ENCODE data around the gene CSRP2.

Gene CSRP2

DNA sequence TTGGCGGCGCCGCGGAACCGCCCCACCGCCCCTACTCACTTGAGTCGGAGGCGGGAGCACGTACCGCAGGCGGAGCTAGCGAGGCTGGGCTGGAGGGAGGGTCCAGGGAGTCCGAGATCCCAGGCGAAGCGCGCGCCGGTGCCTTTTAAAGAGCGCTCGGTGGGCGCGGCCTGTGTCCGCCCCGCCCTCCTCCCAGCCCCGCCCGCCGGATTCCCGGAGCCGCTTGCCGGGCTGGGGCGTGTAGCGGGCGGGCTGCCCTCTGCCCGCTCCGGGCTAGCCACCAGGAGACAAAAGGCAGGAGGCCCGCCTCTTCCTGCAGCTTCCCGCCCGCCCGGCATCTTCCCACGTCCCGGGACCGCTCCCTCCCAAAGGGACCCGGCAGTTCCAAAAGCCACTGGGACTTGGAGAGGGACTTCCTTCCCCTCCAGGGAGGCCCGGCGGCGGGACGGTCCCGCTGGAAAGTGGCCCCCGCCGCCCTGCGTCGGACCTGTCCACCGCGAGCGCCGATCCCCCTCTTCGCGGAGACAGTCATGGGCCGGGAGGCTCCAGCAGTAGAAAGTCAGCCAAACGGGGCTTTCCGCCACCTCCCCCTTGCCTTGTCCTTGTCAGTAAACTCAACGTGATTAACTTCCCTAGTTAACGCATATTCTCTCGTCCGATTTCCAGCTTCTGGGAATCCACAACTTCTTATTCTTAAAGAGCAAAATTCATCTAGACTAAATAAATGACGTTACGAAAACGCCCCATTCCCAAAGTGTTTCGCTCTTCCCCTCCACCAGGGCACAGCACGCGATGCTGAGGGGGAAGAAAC is at the start of gene CSRP2:
Gene CSRP2, minus strand, starts transcription at position 121 of the 811 bp plus-strand sequence. CDS start 12,759 bp downstream, outside the sequence.
- FAIRE-seq: no peak

DNA sequence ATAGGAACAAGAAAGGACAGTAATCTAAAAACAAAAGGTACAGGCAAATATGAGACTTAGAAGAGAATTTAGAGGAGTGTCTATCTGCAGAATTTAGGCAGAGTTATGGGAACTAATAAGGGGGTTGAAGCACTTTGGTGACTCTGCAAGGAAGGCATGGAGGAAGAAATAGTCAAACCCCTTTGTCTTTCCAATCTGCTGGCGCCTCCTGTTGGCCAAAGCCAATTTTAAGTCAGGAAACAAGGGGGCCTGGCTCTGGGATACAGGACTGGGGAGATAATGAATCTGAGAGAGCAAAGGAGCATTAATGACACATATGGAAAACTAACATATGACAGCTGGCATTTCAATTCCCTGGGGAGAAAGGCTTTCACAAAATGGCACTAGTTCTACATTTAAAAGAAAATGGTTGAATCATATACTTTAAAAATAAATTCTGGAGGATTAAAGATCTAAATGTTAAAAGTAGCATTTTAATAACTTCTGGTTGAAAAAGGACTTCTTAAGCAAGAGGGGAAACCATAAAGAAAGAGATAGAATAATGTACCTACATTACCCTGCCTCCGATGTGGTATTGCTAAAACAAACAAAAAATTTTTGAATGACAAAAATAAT is 48.5 kb upstream of the CSRP2 start:
- FAIRE-seq: no peak

DNA sequence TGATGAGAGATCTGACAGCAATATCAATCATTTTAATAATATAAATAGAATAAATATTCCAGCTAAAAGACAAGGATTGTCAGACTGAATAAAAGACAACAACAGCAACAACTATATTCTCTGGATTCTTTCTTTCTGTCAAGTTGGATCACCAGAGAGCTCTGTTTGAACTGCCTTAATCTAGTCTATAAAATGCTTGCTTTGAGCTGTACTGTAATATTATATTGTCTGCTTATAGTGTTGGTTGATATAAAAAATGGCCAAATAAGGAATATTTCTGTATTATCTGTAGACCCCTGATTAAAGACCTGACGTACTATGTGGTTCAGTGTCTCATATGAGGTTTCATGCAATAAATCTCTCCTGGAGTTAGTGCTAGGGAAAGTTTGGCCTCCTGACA is 46.3 kb upstream of the CSRP2 start:
- no peak for FAIRE-seq

DNA sequence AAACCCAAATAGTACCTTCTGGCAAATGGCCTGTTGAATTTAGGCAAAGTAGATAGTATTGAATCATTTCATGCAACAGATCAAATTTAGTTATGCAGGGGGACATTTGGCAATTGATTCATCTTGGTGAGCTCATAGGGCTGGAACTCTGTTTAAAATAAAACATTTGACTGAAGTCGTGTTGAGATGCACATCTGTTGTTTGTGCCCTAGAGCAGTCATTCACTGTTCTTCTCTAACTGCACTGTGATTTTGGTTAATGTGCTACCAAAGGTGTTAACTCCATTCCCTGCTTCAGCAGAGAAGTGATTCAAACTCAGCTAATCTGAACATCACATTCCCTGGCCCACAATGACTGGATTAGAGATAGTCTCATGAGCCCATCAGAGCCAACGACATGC is 44.0 kb upstream of the CSRP2 start:
- no peak for FAIRE-seq

DNA sequence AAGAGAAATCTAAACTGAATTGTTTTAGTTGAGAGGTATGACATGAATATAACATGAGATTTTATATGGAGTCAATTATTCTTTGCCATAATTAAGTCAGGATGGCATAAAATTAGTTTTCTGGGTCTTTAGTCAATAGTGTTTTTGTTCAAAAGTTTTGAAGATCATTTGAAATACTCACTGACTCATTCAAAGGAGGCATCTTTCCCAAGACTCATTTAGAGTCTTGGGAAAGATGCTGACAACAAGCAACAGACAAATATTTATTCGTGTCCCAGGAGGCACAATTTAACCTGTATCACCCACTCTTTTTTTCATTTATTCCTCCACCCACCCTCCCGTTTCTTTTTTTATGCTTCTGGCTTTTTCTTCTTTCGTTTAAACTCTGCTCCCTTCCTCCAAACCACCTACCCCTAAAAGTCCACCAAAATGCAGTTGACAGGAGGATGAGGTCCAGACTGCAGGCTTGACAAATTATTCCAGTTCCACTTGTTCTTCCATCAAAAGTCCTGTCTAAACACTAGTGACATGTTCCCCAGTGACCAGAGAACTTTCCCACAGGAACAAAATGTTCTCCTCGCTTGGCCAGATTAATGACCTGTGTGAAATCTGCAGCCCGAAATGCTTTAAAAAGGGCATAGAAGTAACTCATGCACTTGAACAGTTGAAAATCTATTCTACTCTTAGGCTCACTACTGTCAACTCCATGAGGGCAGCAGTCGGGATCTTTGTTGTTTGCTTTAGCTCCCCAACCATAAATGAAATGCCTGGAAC is 43.3 kb upstream of the CSRP2 start:
- no peak for FAIRE-seq

DNA sequence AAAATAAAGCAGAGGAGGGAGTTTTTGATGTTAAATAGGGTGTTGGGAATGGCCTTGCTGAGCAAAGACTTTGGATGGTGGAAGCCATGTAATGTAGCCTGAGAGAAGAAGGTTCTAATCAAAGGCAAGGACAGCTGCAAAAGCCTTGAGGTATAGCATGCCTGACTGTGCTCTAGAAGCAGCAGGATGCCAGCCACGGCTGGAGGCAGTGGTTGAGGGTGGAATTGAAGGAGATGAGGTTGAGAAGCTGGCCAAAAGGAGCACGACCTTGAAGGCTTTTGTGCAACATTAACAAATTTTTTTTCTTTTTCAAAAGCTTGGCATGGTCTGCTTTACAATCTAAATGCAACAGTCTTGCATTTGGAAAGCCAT is 42.3 kb upstream of the CSRP2 start:
- FAIRE-seq: no peak

DNA sequence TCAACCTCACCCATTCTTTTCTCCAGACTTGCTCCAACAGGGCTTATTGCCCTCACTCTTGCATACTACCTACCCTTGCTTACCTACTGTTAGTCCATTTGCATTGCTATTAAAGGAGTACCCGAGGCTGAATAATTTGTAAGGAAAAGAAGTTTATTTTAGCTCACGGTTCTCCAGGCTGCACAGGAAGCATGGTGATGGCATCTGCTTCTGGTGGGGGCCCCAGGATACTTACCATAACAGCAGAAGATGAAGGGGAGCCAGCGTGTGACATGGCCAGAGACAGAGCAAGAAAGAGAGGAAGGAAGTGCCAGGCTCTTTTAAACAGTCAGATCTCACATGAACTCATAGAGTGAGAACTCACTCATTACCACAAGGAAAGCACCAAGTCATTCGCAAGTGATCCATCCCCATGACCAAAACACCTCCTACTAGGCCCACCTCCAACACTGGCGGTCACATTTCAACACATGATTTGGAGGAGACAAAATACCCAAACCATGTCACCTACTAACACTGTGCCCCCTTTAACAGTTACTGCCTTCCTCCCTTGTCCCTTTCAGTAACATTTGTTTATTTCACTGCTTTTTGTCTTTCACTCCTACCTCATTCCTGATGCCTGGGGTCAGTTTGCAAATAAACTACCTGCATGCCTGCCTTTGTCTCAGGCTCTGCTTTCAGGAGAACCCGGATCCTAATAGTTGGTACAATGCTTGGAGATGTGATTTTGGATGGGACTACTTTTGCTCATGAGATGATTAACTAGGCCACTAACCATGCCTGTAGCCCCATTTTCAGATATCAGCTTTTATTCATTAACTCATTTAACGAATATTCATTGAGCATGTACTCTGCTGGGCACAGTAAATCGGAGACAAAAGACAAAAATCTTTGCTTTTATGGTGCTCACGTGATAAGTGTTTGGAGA is 41.6 kb upstream of the CSRP2 start:
- FAIRE-seq: no peak

DNA sequence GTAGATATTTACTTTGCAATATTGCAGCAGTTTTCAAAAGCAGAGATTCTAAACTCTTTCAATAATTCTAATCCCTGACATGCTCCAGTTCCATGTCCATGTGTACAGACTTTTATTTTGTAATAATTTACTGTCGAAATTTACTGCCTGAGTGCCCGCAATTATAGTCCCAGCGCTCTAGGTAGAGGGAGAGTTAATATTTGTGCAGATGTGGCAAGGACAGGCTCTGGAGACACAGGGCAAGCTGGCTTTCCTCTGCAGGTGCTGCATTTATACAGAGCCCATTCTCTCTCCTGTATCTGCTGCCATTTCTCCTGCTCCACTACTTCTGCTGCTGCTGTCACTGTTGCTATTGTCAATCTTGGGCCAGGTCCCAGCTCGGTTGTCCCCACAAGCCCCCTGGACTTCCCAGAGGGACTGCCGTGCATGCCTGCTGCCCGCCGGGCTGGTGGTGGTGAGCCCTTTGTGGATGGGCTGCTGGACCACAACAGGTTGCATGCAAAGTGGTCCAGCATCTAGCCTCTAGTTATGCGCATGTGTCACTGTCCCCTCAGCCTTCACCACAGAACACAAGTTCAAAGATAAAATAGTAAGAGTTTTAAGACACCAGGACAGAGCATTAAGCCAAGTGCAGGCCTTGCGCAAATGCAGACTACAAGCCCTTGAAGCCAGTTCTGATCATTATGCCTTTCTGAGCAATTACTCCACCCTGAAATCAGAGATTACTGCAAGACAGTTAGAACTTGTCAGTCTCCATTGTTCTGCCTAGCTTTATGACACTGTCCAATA is 40.8 kb upstream of the CSRP2 start:
- FAIRE-seq: no peak

DNA sequence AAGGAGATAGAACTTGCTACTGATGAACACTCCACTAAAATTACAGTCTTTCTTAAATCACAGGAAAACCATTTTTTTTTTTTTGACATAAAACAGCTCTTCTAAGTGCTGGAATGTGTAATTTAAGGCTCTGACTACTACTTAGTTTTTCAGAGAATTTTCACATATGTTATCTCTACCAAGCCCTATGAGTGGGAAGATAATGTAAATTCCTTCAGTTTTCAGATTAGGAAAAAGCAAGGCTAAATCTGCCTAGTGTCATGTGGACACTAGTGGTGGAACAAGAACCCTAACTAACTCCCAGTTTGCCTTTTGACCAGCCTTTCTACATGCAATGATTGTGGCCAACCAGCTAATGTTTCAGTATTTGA is 37.3 kb upstream of the CSRP2 start:
- no peak for FAIRE-seq

DNA sequence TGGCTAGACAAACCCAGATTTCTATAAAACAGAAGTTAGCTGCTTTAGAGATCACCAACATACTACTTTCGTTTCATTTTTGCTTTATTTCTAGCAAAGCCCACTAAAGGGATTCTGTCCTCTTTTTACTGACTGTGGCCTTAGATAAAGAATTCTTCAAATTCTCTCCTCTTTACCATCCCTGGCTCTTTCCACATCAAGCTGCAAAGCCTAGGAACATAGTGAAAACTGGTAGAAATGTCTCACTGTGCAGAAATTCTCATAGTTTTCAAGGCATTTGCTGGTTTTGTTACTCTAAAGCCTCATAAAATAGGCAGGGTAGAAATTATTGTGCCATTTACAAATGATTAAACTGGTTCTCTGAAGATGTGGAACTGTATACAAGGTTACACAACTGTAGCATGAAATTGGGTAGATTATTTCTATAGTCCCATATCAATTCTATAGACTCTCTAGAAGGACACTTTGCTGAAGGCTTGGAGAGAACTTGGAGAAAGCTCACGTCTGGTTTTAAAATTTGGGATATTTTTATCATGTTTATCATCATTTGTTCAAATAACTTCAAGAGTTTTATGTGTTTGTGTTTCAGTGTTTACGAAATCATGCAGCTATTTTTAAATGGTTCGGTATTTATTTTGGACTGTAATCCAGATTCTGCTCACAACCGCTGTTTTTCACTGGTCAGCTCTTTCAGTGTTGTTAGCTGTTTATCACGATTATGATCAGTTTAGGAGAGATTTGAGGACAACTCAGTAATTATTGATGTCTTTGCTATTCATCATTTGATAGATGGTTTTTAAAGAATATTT is 36.7 kb upstream of the CSRP2 start:
- no peak for FAIRE-seq

DNA sequence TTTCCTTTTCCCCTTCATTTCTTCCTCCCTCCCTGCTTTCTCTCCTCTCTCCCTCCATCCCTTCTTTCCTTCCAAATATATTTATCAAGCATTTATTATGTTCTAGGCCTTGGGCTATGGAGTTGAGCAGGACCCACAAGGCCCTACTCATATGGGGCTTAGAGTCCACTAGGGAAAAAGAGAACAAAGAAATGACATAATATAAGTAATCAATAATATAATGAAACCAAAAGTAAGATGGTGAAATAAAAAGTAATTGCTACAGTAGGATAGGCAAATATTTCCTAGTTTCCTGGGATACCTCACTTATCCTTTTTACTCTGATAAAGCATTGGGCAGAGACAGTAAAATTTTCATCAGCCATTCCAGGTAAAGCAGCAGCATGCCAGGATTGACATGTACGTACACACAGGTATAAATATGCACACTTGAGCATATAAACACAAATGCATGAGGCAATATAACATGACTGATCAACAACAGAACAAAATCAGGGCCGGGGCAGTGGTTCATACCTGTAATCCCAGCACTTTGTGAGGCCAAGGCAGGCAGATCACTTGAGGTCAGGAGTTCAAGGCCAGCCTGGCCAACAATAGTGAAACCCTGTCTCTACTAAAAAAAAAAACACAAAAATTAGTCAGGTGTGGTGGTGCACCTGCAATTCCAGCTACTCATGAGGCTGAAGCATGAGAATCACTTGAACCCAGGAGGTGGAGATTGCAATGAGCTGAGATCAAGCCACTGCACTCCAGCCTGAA is 35.5 kb upstream of the CSRP2 start:
- FAIRE-seq: no peak

DNA sequence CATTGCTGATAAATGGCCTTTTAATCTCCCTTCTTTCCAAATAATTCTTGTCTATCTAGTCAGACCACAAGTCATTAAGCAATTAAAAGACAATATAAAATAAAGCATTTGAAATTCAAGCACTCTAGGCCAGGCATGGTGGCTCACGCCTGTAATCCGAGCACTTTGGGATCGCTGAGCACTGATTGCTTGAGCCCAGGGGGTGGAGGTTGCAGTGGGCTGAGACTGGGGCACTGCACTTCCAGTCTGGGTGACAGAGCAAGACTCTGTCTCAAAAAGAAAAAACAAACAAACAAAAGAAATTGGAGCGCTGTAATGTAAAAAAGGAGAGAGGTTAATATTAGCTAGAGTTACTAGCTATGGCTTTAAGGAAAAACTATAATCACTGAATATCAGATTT is 30.5 kb upstream of the CSRP2 start:
- no peak for FAIRE-seq

DNA sequence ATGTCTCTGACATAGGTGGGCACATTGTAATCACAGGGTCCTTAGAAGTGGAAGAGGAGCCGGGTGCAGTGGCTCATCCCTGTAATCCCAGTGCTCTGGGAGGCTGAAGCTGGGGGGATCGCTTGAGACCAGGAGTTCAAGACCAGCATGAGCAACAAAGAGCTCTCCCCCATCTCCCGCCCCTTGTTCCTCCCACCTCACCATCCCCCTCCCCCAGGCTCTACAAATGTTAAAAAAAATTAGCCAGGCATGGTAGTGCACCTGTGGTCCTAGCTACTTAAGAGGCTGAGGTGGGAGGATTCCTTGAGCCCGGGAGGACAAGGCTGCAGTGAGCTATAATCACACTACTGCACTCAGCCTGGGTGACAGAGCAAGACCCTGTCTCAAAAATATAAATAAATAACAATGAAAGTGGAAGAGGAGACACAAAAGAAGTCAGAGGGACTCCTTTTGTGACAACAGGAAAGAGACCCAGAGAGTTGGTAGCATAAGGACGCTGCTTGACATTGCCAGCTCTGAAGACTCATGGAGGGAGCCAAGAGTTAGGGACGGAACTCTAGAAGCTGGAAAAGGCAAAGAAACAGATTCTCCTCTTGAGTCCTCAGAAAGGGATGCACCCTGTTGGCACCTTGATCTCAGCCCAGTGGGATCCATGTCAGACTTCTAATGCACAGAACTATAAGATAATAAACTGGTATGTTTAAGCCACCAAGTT is 29.6 kb upstream of the CSRP2 start:
- no peak for FAIRE-seq

DNA sequence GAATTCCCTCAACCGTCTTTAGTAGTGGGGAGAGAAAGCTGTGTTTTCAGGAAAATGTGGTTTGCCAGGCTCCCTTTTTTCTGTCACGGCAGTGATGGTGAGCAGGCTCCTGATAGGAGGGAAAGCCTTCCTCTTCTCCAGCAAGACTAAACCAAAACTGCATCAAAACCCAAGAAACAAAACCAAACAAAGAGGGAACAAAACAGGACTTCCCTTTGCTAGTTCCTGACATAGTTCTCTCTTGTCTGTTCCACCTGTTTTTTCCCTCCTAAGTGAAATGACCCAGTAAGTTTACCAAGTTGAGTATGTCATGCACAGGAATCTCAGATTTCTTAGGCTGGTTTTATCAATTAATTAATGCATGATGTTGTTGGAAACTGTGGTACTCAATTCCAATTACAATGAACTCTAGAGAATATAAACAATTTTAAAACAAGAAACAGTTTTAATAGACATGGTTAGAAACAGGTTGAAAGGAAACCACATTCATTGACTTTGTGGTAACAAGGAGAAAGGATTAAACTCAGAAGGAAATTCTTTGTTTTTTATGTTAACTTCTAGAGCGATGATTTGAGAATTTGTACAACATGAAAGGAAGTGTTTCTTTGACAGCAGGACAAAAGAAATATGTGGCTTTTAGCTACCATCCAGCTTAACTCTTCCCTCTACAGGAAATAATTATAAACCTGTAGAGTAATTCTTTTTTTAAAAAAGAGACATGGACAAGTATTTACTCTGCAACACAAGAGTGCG is 23.0 kb upstream of the CSRP2 start:
- no peak for FAIRE-seq

DNA sequence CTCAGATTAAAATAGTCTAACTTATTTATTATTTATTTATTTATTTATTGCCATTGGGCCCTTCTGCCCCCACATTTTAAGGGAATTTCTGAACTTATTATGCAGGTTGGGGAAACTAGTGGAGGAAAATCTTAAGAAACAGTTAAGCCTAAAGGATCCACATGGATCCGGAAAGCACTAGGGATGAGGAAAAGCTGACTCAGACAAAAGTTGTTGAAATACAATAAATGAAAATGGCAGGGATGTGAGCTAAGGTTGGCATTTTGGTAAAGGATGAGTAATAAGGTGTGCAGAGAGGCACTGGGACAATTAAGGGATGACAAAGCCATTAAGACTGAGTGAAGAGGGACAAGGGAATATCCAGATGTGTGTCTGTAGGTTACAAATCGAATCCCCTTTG is 20.7 kb upstream of the CSRP2 start:
- no peak for FAIRE-seq

DNA sequence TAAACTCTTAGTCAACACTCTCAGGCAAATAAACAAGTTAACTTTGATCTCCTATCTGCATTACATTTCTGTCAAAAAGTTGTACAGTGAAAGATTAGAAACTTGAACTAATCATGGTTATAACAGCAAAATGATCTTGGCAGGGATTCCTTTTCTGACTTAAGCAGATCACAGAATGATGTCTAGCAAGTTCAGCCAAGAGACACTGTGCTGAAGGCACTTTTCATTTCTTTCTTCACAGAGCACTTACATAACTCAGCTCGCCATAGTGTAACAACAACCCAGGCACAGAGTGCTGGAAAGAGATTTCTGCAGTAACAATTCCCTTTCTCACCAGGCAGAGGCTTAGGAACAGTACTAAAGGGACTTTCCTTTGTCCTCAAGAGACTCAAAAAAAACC is 19.6 kb upstream of the CSRP2 start:
- no peak for FAIRE-seq

DNA sequence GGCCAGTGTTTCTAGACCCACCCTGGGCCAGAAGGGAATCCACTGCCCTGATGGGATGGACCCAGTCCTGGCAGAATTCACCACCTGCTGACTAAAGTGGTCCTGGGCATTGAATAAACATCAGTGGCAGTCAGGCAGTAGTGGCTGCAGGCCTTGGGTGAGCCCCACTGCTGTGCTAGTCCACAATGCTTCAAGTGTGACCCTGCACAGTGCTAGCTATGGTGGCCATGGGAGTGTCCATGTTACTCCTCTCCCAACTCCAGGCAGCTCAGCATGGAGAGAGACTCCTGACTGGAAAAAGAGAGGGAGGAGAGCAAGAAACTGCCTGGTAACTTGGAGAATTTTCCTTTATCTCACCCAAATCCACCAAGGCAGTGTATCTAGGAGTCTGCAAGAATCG is 17.5 kb upstream of the CSRP2 start:
- no peak for FAIRE-seq

DNA sequence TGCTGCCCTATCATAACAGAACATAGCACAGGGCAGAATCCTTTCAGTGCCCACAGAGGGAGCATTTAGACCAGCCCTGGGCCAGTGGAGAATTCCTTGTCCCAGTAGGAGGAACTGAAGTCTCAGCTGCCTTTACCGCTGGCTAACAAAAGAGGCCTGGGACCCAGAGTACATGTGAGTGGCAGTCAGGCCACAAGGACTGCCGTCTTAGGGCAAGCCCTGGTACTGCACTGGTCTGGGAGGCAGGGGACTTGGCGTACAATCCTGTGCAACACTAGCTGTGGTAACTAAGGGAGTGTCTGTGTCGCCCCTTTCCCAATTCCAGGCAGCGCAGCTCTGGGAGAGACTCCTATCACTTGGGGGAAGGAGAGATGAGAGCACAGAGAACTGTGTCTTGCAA is 17.0 kb upstream of the CSRP2 start:
- no peak for FAIRE-seq

DNA sequence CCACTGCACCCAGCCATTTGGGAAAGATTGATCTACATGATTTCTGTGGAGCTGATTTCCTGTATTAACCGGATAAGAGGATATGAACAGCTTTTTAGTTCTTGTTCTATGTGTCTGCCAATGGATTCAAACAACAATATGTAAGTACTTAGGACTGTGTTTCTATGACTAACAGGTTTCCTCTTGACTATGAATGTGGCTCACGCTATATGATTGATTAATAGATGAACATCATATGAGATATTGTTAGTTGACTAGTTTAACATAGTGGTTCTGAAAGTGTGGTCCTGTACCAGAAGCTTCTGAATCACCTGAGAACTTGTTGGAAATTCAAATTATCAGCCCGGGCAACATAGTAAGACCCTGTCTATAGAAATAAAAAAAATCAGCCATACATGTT is 12.8 kb upstream of the CSRP2 start:
- FAIRE-seq: no peak
